WTC11 (cell line): Measurements from ENCODE around the gene SERP2. TPM values are rescaled to one million over a fixed set of nuclear protein-coding genes. Genes with fewer than 3 reads are reported as not detected.

Experiments
- ATAC-seq: fragments of 200-7000 bp; cut with Tn5 transposase; 2 replicates; pipeline ENCODE4 v1.10.0; 2021; ENCODE audit warnings: mild to moderate bottlenecking, moderate library complexity
- CTCF ChIA-PET: fragments of 300-600 bp; sonication (Branson Sonifier 250); formaldehyde crosslinking; loops from one replicate; lab custom pipeline; 2021; ENCODE audit warnings: antibody characterized with exemption; lab: Charles Lee
- POLR2A ChIA-PET: fragments of 350-600 bp; sonication (Branson Sonifier 250); formaldehyde crosslinking; loops from one replicate; lab custom pipeline; 2021; ENCODE audit warnings: antibody characterized with exemption; lab: Charles Lee
- DNase-seq: peaks from one replicate; pipeline ENCODE4 v3.0.0; 2021; ENCODE audit warnings: low spot score
- H3K27ac Mint-ChIP-seq: 2 replicates; pipeline ENCODE4 v1.8.0; 2021; ENCODE audit warnings: mixed read lengths
- H3K27me3 Mint-ChIP-seq: 2 replicates; pipeline ENCODE4 v1.8.0; 2021; ENCODE audit warnings: low read depth, mild to moderate bottlenecking, moderate library complexity, mixed read lengths
- H3K36me3 Mint-ChIP-seq: 2 replicates; pipeline ENCODE4 v1.8.0; 2021; ENCODE audit warnings: mixed read lengths
- H3K4me1 Mint-ChIP-seq: 2 replicates; pipeline ENCODE4 v1.8.0; 2022; ENCODE audit warnings: mixed read lengths
- H3K4me3 Mint-ChIP-seq: 2 replicates; pipeline ENCODE4 v1.8.0; 2021; ENCODE audit warnings: mild to moderate bottlenecking, moderate library complexity, mixed read lengths
- H3K9me3 Mint-ChIP-seq: 2 replicates; pipeline ENCODE4 v1.8.0; 2021; ENCODE audit warnings: mixed read lengths
- ATF2 ChIP-seq: sonication (generic); formaldehyde crosslinking; IDR thresholded peaks from 2 replicates; pipeline ENCODE4 v1.8.1; 2022; ENCODE audit warnings: low read depth, missing genetic modification reagents, borderline replicate concordance
- ATF3 ChIP-seq: sonication (generic); formaldehyde crosslinking; conservative IDR thresholded peaks from 2 replicates; pipeline ENCODE4 v1.8.1; 2022; ENCODE audit warnings: mild to moderate bottlenecking, missing genetic modification reagents
- GTF2I ChIP-seq: fragments of 250-450 bp; sonication (Bioruptor Pico); conservative IDR thresholded peaks from 2 replicates; pipeline ENCODE4 v1.4.0; 2021; ENCODE audit warnings: mild to moderate bottlenecking
- IRF2 ChIP-seq: sonication (generic); formaldehyde crosslinking; IDR thresholded peaks from 2 replicates; pipeline ENCODE4 v1.8.0; 2022; ENCODE audit warnings: low read depth, missing genetic modification reagents, borderline replicate concordance
- MAX ChIP-seq: sonication (generic); formaldehyde crosslinking; IDR thresholded peaks from 2 replicates; pipeline ENCODE4 v1.8.0; 2022; ENCODE audit warnings: mild to moderate bottlenecking, missing genetic modification reagents
- MLX ChIP-seq: sonication (generic); formaldehyde crosslinking; IDR thresholded peaks from 2 replicates; pipeline ENCODE4 v1.8.1; 2023; ENCODE audit warnings: mild to moderate bottlenecking, missing genetic modification reagents, moderate library complexity
- NR2C2 ChIP-seq: sonication (generic); formaldehyde crosslinking; IDR thresholded peaks from 2 replicates; pipeline ENCODE4 v1.8.0; 2022; ENCODE audit warnings: mild to moderate bottlenecking, missing genetic modification reagents
- NR3C1 ChIP-seq: sonication (generic); formaldehyde crosslinking; conservative IDR thresholded peaks from 2 replicates; pipeline ENCODE4 v1.8.1; 2023; ENCODE audit warnings: low read depth, mild to moderate bottlenecking, missing genetic modification reagents
- PREB ChIP-seq: sonication (generic); formaldehyde crosslinking; IDR thresholded peaks from 2 replicates; pipeline ENCODE4 v1.8.1; 2022; ENCODE audit warnings: mild to moderate bottlenecking, missing genetic modification reagents, moderate library complexity, borderline replicate concordance
- RELA ChIP-seq: sonication (generic); formaldehyde crosslinking; IDR thresholded peaks from 2 replicates; pipeline ENCODE4 v1.8.1; 2022; ENCODE audit warnings: missing genetic modification reagents, mild to moderate bottlenecking, borderline replicate concordance
- SP1 ChIP-seq: sonication (generic); formaldehyde crosslinking; conservative IDR thresholded peaks from 2 replicates; pipeline ENCODE4 v1.8.1; 2022; ENCODE audit warnings: missing genetic modification reagents
- STAT6 ChIP-seq: sonication (generic); formaldehyde crosslinking; conservative IDR thresholded peaks from 2 replicates; pipeline ENCODE4 v1.8.1; 2023; ENCODE audit warnings: mild to moderate bottlenecking, low read depth, missing genetic modification reagents, moderate library complexity
- TCF7 ChIP-seq: sonication (generic); formaldehyde crosslinking; IDR thresholded peaks from 2 replicates; pipeline ENCODE4 v1.8.0; 2022; ENCODE audit warnings: mild to moderate bottlenecking, low read depth, missing genetic modification reagents, moderate library complexity
- ZNF263 ChIP-seq: sonication (generic); formaldehyde crosslinking; IDR thresholded peaks from 2 replicates; pipeline ENCODE4 v1.8.1; 2022; ENCODE audit warnings: low read depth, mild to moderate bottlenecking, moderate library complexity, missing genetic modification reagents
- ZNF281 ChIP-seq: sonication (generic); formaldehyde crosslinking; IDR thresholded peaks from 2 replicates; pipeline ENCODE4 v1.8.0; 2023; ENCODE audit warnings: mild to moderate bottlenecking, missing genetic modification reagents
- ZNF423 ChIP-seq: fragments of 250-450 bp; sonication (Bioruptor Pico); IDR thresholded peaks from 2 replicates; pipeline ENCODE4 v2.1.2; 2022; ENCODE audit warnings: mild to moderate bottlenecking, moderate library complexity
- ZNF425 ChIP-seq: fragments of 250-450 bp; sonication (Bioruptor Pico); conservative IDR thresholded peaks from 2 replicates; pipeline ENCODE4 v1.9.0; 2021; ENCODE audit warnings: mild to moderate bottlenecking
- ZNF532 ChIP-seq: fragments of 250-450 bp; sonication (Bioruptor Pico); IDR thresholded peaks from 2 replicates; pipeline ENCODE4 v1.9.0; 2021; ENCODE audit warnings: mild to moderate bottlenecking, borderline replicate concordance
- ZNF671 ChIP-seq: fragments of 250-450 bp; sonication (Bioruptor Pico); IDR thresholded peaks from 2 replicates; pipeline ENCODE4 v1.8.0; 2021; ENCODE audit warnings: mild to moderate bottlenecking
- total RNA-seq: library from RNA; stranded (reverse); gene quantifications from 3 replicates; pipeline ENCODE4 v1.2.3, GENCODE V29; 2021

Gene SERP2
- total RNA-seq, 1 experiment from 2014 or later = 1.2 TPM

GRCh38 chr13:44385401-44385800 lies 11.8 kb downstream of the SERP2 start:
- DNase-seq (no peak), ATAC-seq (no peak)
- POLR2A ChIA-PET = no interaction called here
- Mint-ChIP-seq H3K36me3 (no peaks in the 10 kb centered on the region), H3K27me3 (no peaks in the 10 kb centered on the region), H3K4me1 (peaks cover 19% of the 10 kb centered on the region), H3K4me3 (no peak overlapping the region), H3K9me3 (no peaks in the 10 kb centered on the region), H3K27ac (no peak overlapping the region)
- CTCF ChIA-PET = no interaction called here
- TF ChIP-seq ZNF423 (CRISPR knock-in tag) (no peak), TCF7 (no peak), MAX (no peak), ZNF281 (CRISPR knock-in tag) (no peak), ZNF532 (CRISPR knock-in tag) (no peak), ATF2 (CRISPR knock-in tag) (no peak), ZNF263 (CRISPR knock-in tag) (no peak)

GRCh38 chr13:44385847-44386246 lies 12.2 kb downstream of the SERP2 start:
- Mint-ChIP-seq H3K36me3 (no peaks in the 10 kb centered on the region), H3K27me3 (no peaks in the 10 kb centered on the region), H3K4me1 (peaks cover 24% of the 10 kb centered on the region), H3K4me3 (no peak overlapping the region), H3K9me3 (no peaks in the 10 kb centered on the region), H3K27ac (no peak overlapping the region)
- TF ChIP-seq GTF2I (CRISPR knock-in tag) (no peak), ATF3 (no peak), MLX (CRISPR knock-in tag) (no peak), IRF2 (no peak), PREB (CRISPR knock-in tag) (no peak), ZNF425 (CRISPR knock-in tag) (no peak), NR3C1 (no peak), NR2C2 (no peak), STAT6 (CRISPR knock-in tag) (no peak), ZNF671 (CRISPR knock-in tag) (no peak), RELA (no peak), SP1 (CRISPR knock-in tag) (no peak)
- ATAC-seq = no peak
- DNase-seq = no peak
- POLR2A ChIA-PET = no interaction called here
- CTCF ChIA-PET = no interaction called here
